SU-DHL-6 (cell line): ENCODE data around the gene SH3GL2.

Experiments
- CTCF ChIP-seq: fragments of 200-600 bp; sonication (generic); IDR thresholded peaks from one replicate; pipeline ENCODE4 v1.5.1; 2017; ENCODE audit warnings: antibody characterized with exemption, mild to moderate bottlenecking, low read length, moderate library complexity; ENCODE audit not compliant: insufficient read depth, poor library complexity, severe bottlenecking
- EZH2phosphoT487 ChIP-seq: fragments of 200-600 bp; sonication (generic), shearing (Covaris generic); conservative IDR thresholded peaks from 2 replicates; pipeline ENCODE4 v1.6.1; 2018; ENCODE audit warnings: mild to moderate bottlenecking, antibody characterized with exemption, low read length, moderate library complexity, mixed read lengths

DNA sequence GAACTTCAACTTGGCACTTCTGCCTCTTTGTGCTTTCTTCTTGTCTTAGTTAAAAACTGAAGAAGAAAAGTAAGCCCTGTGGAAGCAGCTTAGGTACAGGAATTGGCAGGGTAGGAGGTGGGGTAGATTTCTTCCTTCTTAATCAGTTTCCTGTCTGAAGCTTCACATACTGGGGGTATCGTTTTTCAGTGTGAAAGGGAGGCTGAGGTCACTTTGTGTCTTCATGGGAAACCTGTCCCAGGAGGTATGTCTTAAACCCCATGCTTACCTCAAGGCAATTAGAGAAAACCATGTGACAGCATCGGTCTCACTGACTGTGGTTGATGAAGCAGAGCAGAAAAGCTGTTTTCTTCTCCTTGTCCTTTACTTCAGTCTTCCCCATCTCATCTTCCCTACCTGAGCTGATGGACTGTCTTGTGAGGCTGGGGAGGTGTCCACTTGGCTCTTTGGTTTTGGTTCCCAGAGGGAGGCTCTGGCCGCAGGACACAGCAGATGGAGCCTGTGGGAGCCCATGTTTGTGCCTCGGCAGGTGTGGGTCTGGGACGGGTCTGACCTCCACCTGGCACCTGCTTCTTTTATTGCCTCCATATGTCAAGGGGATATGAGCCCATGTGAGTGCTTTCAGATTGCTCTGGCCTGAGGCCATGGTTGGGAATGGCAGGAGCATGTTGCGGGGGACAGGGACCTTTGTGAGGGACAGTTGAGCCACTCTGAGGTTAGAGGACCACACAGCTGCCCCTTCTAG lies 47.0 kb downstream of the SH3GL2 start:
- TF ChIP-seq CTCF (no peak), EZH2phosphoT487 (no peak)
